ENCODE results near the gene PLEKHG4B.
A peak's percentile ranks its signal among the peaks of the same experiment; 100 is the strongest.

Gene PLEKHG4B

GRCh38 chr5:172841-173251, 80.9 kb downstream of the PLEKHG4B start:
- no peak for DNase-seq (ENCODE audit: low spot score)

- no peak for DNase-seq (ENCODE audit: low spot score)
Measured at GRCh38 chr5:173392-174290, 81.7 kb downstream of the PLEKHG4B start.

- no peak for DNase-seq (ENCODE audit: low spot score)
Measured at GRCh38 chr5:174291-174600, 82.3 kb downstream of the PLEKHG4B start.

GRCh38 chr5:174876-175465, 83.0 kb downstream of the PLEKHG4B start:
- no peak for DNase-seq (ENCODE audit: low spot score)

GRCh38 chr5:176296-176823, 84.4 kb downstream of the PLEKHG4B start:
- no peak for DNase-seq (ENCODE audit: low spot score)

GRCh38 chr5:178110-178509, 86.1 kb downstream of the PLEKHG4B start:
- no peak for DNase-seq (ENCODE audit: low spot score)

- no peak for DNase-seq (ENCODE audit: low spot score)
Measured at GRCh38 chr5:179401-179800, 87.4 kb downstream of the PLEKHG4B start.

DNA sequence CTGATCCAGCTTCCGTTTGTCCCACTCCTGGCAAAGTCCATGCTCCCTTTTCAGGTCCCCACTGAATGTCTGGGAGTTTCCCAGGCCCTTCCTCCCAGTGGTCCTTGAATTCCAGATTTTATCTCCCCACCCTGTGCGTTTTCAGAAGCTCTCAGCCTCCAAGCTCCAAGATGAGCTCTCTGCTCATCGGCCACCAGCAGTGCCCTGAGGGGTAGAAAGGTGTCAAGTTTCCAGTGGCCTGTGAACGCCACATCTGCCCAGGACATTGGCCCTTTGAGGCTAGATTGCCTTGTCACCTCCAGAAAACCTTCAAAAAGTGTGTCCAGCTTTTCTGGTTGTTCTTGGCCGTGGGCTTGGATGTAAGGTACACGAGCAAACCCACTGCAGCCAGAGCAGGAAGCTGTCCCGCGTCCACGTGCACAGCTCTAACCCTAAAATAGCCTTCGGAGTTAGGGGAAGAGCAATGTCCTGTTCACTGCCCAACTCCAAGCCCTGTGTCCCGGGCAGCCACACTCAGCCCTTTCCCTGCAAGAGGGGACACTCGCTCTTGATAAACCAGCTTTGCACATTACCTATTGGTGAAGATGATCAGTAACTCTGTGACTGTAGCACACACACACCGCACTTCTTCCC, 88.4 kb downstream of the PLEKHG4B start:
- no peak for DNase-seq (ENCODE audit: low spot score)

GRCh38 chr5:181160-181559, 89.2 kb downstream of the PLEKHG4B start:
- no peak for DNase-seq (ENCODE audit: low spot score)

DNA sequence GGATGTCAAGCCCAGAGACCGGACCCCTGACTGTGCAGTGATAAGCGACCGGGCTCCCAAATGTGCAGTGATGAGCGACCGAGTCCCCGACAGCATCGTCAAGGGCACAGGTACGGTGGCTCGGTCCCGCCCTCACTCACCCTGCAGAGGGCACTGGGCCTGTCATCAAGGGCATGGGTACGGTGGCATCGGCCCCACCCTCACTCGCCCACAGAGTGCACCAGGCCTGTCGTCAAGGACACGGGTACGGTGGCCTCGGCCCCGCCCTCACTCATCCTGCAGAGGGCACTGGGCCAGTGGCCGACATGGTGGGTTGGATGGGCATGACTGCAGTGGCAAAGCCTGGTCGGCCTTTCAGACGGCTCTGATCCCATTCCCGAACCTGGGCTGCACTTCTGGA, 89.6 kb downstream of the PLEKHG4B start:
- no peak for DNase-seq (ENCODE audit: low spot score)

GRCh38 chr5:182126-182525, 90.2 kb downstream of the PLEKHG4B start:
- no peak for DNase-seq (ENCODE audit: low spot score)

GRCh38 chr5:184471-184870, 92.5 kb downstream of the PLEKHG4B start:
- no peak for DNase-seq (ENCODE audit: low spot score)

DNA sequence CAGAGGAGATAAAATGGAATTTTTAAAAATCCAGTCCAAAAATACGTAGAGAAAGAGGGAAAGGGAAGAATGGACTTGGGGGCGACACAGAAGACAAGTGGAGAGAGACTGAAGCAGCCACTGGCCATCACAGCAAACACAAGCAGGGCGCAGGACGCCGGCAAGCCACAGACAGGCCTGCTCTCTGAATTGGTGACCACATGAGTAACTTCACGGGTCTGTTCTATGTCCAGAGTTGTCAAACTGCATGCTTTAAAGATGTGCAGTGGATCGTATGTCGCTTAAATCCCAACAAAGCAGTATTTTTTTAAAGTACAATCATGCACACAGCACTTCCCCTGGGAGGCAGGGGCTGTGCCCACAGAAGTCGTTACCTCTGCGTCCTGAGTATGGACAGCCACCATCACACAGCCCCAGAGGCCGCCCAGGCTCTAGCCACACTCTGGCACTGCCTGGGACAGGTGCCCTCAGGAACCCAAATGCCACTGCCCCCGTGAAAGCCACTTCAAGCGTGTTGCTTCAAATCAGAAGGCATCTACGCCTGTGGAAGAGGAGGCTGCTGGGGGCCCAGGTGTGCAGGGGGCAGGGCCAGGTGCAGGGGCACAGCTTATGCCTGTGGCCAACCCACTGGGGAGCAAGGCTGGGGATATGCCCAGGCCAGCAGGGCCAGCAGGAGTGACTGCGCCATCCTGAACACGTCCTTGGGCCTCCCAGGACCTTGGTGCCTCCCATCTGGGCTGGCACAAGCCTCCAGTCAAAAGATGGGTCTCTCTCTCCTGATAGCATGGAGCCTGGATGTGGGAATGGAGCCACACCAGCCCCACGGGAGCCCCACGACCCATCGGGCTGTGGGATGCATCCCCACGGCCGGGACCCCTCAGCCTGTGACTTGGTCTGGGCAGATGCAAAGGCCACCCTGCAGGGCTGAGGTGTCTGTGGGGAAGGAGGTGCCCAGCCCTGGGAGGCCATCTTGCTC, 93.4 kb downstream of the PLEKHG4B start:
- no peak for DNase-seq (ENCODE audit: low spot score)

- no peak for DNase-seq (ENCODE audit: low spot score)
Measured at GRCh38 chr5:186091-187041, 94.4 kb downstream of the PLEKHG4B start.

DNA sequence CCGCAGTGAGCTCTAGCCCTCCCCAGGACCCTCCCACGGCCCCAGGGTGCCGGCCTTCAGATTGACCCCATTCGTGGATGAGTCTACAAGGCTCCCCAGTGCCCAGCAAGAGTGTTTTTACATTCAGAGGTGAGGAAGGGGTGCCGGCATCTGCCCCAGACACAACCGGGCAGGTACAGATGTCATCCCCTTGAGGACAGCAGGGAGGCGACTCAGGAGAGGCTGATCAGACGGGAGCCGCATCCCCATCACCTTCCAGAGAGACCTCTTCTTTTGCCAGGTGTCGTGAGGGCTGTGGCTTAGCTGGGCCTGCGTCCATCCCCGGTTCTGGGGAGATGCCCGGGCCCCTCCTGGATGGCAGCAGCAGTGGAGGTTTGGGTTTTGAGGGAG, 95.1 kb downstream of the PLEKHG4B start:
- no peak for DNase-seq (ENCODE audit: low spot score)

GRCh38 chr5:187617-188451, 95.9 kb downstream of the PLEKHG4B start:
- no peak for DNase-seq (ENCODE audit: low spot score)

DNA sequence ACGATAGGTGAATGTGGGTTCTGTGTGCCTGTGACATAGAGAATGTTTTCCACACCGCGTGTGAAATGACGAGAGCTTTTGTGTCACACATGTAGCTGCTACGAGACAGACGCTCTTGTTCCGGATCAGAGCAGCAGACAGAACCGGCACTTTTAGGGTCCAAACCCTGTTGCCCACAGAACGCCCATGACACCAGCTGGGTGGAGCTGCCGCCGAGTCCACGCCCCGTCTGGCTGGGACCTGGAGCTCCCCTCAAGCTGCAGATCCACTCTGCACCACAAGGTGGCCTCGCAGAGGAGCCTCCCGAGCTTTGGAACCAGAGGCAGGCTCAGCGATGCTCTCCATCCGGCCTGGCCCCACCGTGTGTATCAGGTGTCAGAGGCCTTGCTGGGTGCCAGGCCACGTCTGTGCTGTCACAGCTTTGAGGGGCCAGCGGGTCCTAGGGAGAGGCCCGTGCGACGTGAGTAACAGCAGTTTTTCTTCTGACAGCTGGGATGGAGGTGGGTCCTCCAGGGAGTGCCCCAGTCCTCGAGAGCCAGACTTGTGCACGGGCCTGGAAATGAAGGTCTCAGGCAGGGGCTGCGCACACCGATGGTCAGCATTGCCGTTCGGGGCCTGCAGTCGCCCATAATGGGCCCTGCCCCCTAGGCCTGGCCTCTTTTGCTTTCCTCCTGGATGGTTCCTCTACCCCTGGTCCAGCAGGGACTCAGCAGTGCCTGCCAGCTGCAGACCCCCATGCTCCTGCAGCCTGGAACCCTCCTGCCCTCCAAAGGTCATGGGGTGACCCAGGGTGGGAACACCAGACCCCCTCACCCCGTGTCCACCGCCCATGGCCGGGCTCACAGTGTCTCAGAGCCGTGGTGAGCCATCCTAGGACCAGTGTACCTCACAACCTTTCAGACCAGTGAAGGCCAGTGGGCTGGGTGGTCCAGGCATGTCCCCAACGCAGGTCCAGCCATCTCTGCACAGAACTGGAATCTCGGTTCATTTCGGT, 96.8 kb downstream of the PLEKHG4B start:
- peak; percentile 95 for DNase-seq (ENCODE audit: low spot score)

- no peak for DNase-seq (ENCODE audit: low spot score)
Measured at GRCh38 chr5:189486-189885, 97.5 kb downstream of the PLEKHG4B start.

- no peak for DNase-seq (ENCODE audit: low spot score)
Measured at GRCh38 chr5:189976-190365, 98.0 kb downstream of the PLEKHG4B start.
